Neural progenitor cell (in vitro differentiated cells): ENCODE data around the gene TMPRSS13.

ENCODE experiments used
- CTCF ChIP-seq: fragments of 200-600 bp; sonication (generic); IDR thresholded peaks from 2 replicates; pipeline ENCODE4 v1.5.1; 2017; ENCODE audit warnings: antibody characterized with exemption, mild to moderate bottlenecking
- EZH2 ChIP-seq: fragments of 200-600 bp; sonication (generic); IDR thresholded peaks from 2 replicates; pipeline ENCODE4 v1.6.1; 2017; ENCODE audit warnings: antibody characterized with exemption, mild to moderate bottlenecking, moderate library complexity

DNA sequence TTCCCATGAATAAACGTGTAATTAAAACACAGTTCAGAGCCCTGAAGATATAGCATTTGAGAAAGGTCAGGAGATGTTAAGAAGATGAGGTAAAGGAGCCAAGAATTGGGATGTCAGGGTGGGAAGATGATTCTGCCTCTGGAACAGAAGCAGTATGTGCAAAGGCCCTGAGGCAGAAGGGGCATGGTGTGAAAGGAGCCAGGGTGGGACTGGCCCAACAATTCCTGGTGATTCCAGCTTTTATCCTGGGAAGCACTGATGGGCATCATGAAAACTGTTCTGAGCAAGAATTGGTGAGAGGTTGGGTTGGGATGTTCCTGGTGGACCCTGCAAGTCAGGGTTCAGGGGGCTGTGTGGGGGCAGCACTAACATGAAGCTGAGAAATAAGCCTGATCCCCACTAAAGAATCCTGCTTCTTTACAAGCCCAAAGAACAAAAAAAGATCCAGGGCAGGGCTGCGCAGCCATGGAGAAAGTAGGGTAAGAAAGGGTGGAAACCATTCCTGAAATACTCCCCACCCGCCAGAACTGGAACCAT lies 50.2 kb downstream of the TMPRSS13 start:
- TF ChIP-seq CTCF (no peak), EZH2 (no peak)
